PC-9 (cell line): ENCODE data around the gene SLC9A9.

ENCODE experiments used
- CTCF ChIP-seq: fragments of 200-600 bp; sonication (generic); conservative IDR thresholded peaks from 2 replicates; pipeline ENCODE4 v1.6.1; 2017; ENCODE audit warnings: mixed run types, antibody characterized with exemption, mild to moderate bottlenecking, moderate library complexity
- EZH2 ChIP-seq: fragments of 200-600 bp; sonication (generic); IDR thresholded peaks from 2 replicates; pipeline ENCODE4 v1.8.0; 2017; ENCODE audit warnings: antibody characterized with exemption, low read depth

GRCh38 chr3:143496191-143496590 lies 352.1 kb downstream of the SLC9A9 start:
- TF ChIP-seq CTCF (no peak), EZH2 (no peak)
